ENCODE measurements around the gene OR2L8. TPM values are rescaled to one million over a fixed set of nuclear protein-coding genes. Genes with fewer than 3 reads are reported as not detected.

The OR2L8 gene
- total RNA-seq, 4 donors from 2014 or later = not detected

DNA sequence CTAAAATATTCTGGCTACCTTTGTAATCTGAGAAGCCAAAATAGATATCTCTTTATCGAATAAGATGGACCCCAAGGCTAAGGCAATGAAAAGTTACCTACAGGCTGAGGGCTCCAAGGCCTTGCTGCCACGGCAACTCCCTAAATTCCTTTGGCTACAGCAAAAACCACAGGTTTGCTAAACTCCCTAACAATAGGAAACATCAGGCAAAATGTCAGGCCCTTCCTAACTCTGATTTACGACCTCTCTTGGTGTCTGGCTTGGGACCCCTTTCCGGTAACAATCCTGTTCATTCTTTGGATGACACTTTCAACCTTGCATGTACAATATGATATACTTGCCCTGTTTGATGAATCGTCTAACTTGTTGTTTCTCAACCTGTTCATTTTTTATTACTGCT lies 39.9 kb upstream of the OR2L8 start:
- H3K4me1 ChIP-seq = no peaks in the 10 kb centered on the region
- no peak for ATAC-seq
- TF ChIP-seq, protein P1, sequence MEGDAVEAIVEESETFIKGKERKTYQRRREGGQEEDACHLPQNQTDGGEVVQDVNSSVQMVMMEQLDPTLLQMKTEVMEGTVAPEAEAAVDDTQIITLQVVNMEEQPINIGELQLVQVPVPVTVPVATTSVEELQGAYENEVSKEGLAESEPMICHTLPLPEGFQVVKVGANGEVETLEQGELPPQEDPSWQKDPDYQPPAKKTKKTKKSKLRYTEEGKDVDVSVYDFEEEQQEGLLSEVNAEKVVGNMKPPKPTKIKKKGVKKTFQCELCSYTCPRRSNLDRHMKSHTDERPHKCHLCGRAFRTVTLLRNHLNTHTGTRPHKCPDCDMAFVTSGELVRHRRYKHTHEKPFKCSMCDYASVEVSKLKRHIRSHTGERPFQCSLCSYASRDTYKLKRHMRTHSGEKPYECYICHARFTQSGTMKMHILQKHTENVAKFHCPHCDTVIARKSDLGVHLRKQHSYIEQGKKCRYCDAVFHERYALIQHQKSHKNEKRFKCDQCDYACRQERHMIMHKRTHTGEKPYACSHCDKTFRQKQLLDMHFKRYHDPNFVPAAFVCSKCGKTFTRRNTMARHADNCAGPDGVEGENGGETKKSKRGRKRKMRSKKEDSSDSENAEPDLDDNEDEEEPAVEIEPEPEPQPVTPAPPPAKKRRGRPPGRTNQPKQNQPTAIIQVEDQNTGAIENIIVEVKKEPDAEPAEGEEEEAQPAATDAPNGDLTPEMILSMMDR (IDR thresholded peaks at IDR 0.05) = no peak
- no peak for TF ChIP-seq EP300 (IDR thresholded peaks at IDR 0.05)
- TF ChIP-seq POLR2A (IDR thresholded peaks at IDR 0.05) = no peak
- TF ChIP-seq POLR2AphosphoS5 (IDR thresholded peaks at IDR 0.05) = no peak
- no peaks in the 10 kb centered on the region for H3K36me3 ChIP-seq
- peaks cover 0 to 4% (median 0%) of the 10 kb centered on the region in 3 donors for H3K9me3 ChIP-seq
- 75 to 78% methylated on average over 4 to 5 of the region's 5 CpGs for WGBS, 2 donors (ENCODE audit: low coverage in 1 of 2)
- H3K4me3 ChIP-seq = no peak overlapping the region
- H3K27ac ChIP-seq = no peak overlapping the region
- H3K27me3 ChIP-seq = no peaks in the 10 kb centered on the region

DNA sequence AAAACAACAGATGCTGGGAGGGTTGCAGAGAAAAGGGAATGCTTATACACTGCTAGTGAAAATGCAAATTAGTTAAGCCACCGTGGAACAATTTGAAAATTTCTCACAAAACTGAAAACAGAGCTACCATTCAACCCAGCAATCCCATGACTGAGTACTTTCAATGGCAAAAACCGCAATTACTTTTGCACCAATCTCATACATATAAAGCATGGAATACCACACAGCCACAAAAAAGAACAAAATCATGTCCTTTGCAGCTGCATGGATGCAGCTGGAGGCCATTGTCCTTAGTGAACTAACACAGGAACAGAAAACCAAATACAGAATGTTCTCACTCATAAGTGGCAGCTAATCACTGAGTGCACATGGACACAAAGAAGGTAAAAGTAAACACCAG lies 34.9 kb upstream of the OR2L8 start:
- TF ChIP-seq POLR2A (IDR thresholded peaks at IDR 0.05) (no peak), EP300 (IDR thresholded peaks at IDR 0.05) (no peak), POLR2AphosphoS5 (IDR thresholded peaks at IDR 0.05) (no peak)
- TF ChIP-seq, protein P1 (IDR thresholded peaks at IDR 0.05) = no peak
- WGBS, 2 donors (ENCODE audit: low coverage in 1 of 2) = 88% methylated on average over 2 of the region's 2 CpGs

DNA sequence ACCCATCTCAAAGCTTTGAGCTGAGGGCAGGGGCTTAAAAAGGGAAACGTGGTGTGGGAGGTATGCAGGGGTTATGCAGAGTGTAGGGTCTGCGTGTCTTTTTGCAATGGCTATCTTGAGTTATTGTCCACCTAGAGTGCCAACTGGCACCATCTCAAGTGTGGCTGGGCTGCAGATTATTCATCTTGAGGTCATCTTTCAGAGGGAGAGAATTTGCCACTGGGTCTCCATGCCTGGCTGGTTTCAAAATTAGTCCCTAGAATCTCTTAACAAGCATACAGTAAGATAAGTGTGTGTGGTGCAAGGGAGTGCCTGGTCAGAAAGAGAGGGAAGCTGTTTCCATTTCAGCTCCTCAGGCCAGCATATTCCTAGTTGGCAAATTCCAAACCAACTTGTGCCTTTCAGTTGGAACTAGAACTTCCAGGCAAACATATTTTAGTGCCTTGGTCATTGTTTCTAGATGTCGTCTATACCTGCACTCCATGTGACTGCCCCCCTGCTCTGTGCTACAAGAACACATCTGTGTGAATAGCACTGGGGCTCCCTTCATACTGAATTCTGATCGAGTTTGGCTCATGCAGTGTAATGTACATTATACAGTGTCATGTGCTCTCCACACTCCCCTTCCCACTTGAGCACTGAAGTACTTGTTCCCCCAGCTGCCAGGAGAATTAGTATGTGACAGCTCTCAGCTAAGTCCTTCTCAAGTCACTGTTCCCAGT lies 33.6 kb upstream of the OR2L8 start:
- no peak for ATAC-seq
- Histone ChIP-seq H3K4me1 (no peaks in the 10 kb centered on the region), H3K36me3 (no peaks in the 10 kb centered on the region), H3K27ac (no peak overlapping the region), H3K27me3 (peaks cover 4% of the 10 kb centered on the region), H3K4me3 (no peak overlapping the region), H3K9me3 (no peaks in the 10 kb centered on the region)
- WGBS, 2 donors (ENCODE audit: low coverage in 1 of 2) = 60% methylated on average over 2 to 3 of the region's 4 CpGs
- TF ChIP-seq POLR2A (IDR thresholded peaks at IDR 0.05) = no peak
- TF ChIP-seq, protein P1 (IDR thresholded peaks at IDR 0.05) = no peak
- TF ChIP-seq POLR2AphosphoS5 (IDR thresholded peaks at IDR 0.05) = no peak
- TF ChIP-seq EP300 (IDR thresholded peaks at IDR 0.05) = no peak

More for the DNA sequence above, 34.9 kb upstream of the OR2L8 start:
- Histone ChIP-seq H3K27ac (no peak overlapping the region), H3K4me1 (no peaks in the 10 kb centered on the region), H3K36me3 (no peaks in the 10 kb centered on the region), H3K9me3 (peaks cover 0 to 2% (median 0%) of the 10 kb centered on the region in 3 donors), H3K4me3 (no peak overlapping the region), H3K27me3 (peaks cover 4% of the 10 kb centered on the region)
- ATAC-seq = no peak

DNA sequence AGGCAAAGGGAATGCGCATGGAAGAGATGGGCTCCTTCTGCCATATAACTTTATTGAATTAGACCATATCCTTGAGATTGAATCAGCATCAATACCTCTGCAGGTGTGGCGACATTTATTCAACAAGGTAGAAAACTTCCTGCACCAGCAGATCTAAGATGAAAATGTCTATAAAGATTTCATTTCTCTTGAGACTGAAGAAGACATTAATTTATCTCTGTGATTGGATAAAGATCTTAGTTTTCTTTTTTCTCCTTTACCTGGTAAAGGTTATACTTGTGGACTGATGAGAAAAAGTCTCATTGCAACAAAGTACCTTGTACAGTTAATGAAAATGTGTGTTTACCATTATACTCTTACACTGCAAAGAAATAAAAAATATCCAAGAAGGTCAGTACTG lies 28.7 kb upstream of the OR2L8 start, which contains the start of gene OR2T8:
OR2T8 (plus strand) TSS at position 301 of the 400 bp plus-strand sequence. CDS start 766 bp downstream, outside the sequence.
- Histone ChIP-seq H3K4me3 (no peak within 1 kb of the TSS), H3K9me3 (no peaks in the 10 kb centered on the region), H3K4me1 (no peaks in the 10 kb centered on the region), H3K36me3 (no peaks in the 10 kb centered on the region), H3K27me3 (peaks cover 4% of the 10 kb centered on the region), H3K27ac (no peak within 1 kb of the TSS)
- TF ChIP-seq, protein P1 (IDR thresholded peaks at IDR 0.05) = no peak
- TF ChIP-seq POLR2A (IDR thresholded peaks at IDR 0.05) (no peak), EP300 (IDR thresholded peaks at IDR 0.05) (no peak), POLR2AphosphoS5 (IDR thresholded peaks at IDR 0.05) (no peak)
- 63 to 92% methylated on average over 1 to 2 of the region's 2 CpGs for WGBS, 2 donors (ENCODE audit: low coverage in 1 of 2)
- ATAC-seq = no peak

DNA sequence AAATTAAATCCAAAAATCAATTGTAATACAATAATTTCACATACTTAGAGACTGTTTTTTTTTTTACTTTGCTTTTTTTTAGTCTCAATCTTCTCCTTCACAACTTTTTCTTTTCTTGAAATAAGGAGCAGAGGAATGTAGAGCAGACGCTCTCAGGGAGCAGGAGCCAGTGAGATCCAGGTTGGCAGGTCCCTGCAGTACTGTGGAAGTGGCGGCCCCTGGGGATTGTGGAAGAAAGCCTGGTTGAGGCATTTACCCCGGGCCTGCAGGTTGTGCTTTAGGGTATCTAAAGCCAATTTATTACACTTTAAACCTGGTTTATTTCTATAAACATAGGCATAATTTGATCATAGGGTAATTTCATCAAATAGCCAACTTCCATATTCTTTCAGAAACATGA lies 24.7 kb upstream of the OR2L8 start:
- no peak for ATAC-seq
- Histone ChIP-seq H3K4me3 (no peak overlapping the region), H3K4me1 (no peaks in the 10 kb centered on the region), H3K27ac (no peak overlapping the region), H3K27me3 (no peaks in the 10 kb centered on the region), H3K9me3 (no peaks in the 10 kb centered on the region), H3K36me3 (no peaks in the 10 kb centered on the region)
- TF ChIP-seq, protein P1 (IDR thresholded peaks at IDR 0.05) = no peak
- no peak for TF ChIP-seq EP300 (IDR thresholded peaks at IDR 0.05)
- no peak for TF ChIP-seq POLR2AphosphoS5 (IDR thresholded peaks at IDR 0.05)
- TF ChIP-seq POLR2A (IDR thresholded peaks at IDR 0.05) = no peak
- WGBS, 2 donors (ENCODE audit: low coverage in 1 of 2) = 53 to 80% methylated on average over 1 to 3 of the region's 3 CpGs

Data from gastroesophageal sphincter (tissue), 4 donors.